NCI-H187 treated with DMSO at 0.1 percent for 48 hours (cell line): ENCODE data around the gene RASGRF1.

Source experiments
- DNase-seq: peaks from one replicate; lab custom pipeline; 2025; lab: John Stamatoyannopoulos, UW

The RASGRF1 gene

GRCh38 chr15:79067969-79068368 lies 22.6 kb downstream of the RASGRF1 start:
- DNase-seq: no peak

GRCh38 chr15:79067072-79067833 lies 23.3 kb downstream of the RASGRF1 start:
- no peak for DNase-seq

GRCh38 chr15:79066391-79067071 lies 24.0 kb downstream of the RASGRF1 start:
- DNase-seq: no peak

- DNase-seq: no peak
Measured at GRCh38 chr15:79065706-79066376, 24.7 kb downstream of the RASGRF1 start.

GRCh38 chr15:79065361-79065705 lies 25.2 kb downstream of the RASGRF1 start:
- no peak for DNase-seq

- no peak for DNase-seq
Measured at GRCh38 chr15:79064496-79064895, 26.1 kb downstream of the RASGRF1 start.

GRCh38 chr15:79060175-79060574 lies 30.4 kb downstream of the RASGRF1 start:
- no peak for DNase-seq

GRCh38 chr15:79059081-79059572 lies 31.5 kb downstream of the RASGRF1 start:
- no peak for DNase-seq

GRCh38 chr15:79058260-79058850 lies 32.2 kb downstream of the RASGRF1 start:
- no peak for DNase-seq

GRCh38 chr15:79057050-79057449 lies 33.5 kb downstream of the RASGRF1 start:
- no peak for DNase-seq

GRCh38 chr15:79054350-79054749 lies 36.2 kb downstream of the RASGRF1 start:
- DNase-seq: no peak

- DNase-seq: no peak
Measured at GRCh38 chr15:79053894-79054293, 36.7 kb downstream of the RASGRF1 start.

- DNase-seq: no peak
Measured at GRCh38 chr15:79051941-79052731, 38.4 kb downstream of the RASGRF1 start.

GRCh38 chr15:79051029-79051428 lies 39.6 kb downstream of the RASGRF1 start:
- DNase-seq: no peak

- no peak for DNase-seq
Measured at GRCh38 chr15:79050341-79050740, 40.2 kb downstream of the RASGRF1 start.

GRCh38 chr15:79049416-79049815 lies 41.2 kb downstream of the RASGRF1 start:
- DNase-seq: no peak

GRCh38 chr15:79047676-79048439 lies 42.7 kb downstream of the RASGRF1 start:
- DNase-seq: no peak

GRCh38 chr15:79046691-79047404 lies 43.7 kb downstream of the RASGRF1 start:
- DNase-seq: no peak

GRCh38 chr15:79045041-79045440 lies 45.5 kb downstream of the RASGRF1 start:
- no peak for DNase-seq

GRCh38 chr15:79042213-79042928 lies 48.2 kb downstream of the RASGRF1 start:
- no peak for DNase-seq
